Measurements from ENCODE around the gene CNTN5.

CNTN5 gene

GRCh38 chr11:100072131-100072530 is 1051.4 kb downstream of the CNTN5 start:
- no peak for TF ChIP-seq ZNF274 (IDR thresholded peaks at IDR 0.05; ENCODE audit: low read depth, low read length)
- no peak overlapping the region for H3K4me3 ChIP-seq (ENCODE audit: low read length)

GRCh38 chr11:100080381-100080780 is 1059.6 kb downstream of the CNTN5 start:
- no peak overlapping the region for H3K4me3 ChIP-seq (ENCODE audit: low read length)
- TF ChIP-seq ZNF274 (IDR thresholded peaks at IDR 0.05; ENCODE audit: low read depth, low read length) = no peak

GRCh38 chr11:100080821-100081220 is 1060.1 kb downstream of the CNTN5 start:
- H3K4me3 ChIP-seq (ENCODE audit: low read length) = no peak overlapping the region
- no peak for TF ChIP-seq ZNF274 (IDR thresholded peaks at IDR 0.05; ENCODE audit: low read depth, low read length)

- no peak for TF ChIP-seq ZNF274 (IDR thresholded peaks at IDR 0.05; ENCODE audit: low read depth, low read length)
- no peak overlapping the region for H3K4me3 ChIP-seq (ENCODE audit: low read length)
Observed at GRCh38 chr11:100093698-100094097, 1072.9 kb downstream of the CNTN5 start.

- no peak for TF ChIP-seq ZNF274 (IDR thresholded peaks at IDR 0.05; ENCODE audit: low read depth, low read length)
- H3K4me3 ChIP-seq (ENCODE audit: low read length) = no peak overlapping the region
Observed at GRCh38 chr11:100094121-100094865, 1073.5 kb downstream of the CNTN5 start.

- no peak for TF ChIP-seq ZNF274 (IDR thresholded peaks at IDR 0.05; ENCODE audit: low read depth, low read length)
- no peak overlapping the region for H3K4me3 ChIP-seq (ENCODE audit: low read length)
Observed at GRCh38 chr11:100095809-100096208, 1075.1 kb downstream of the CNTN5 start.

- TF ChIP-seq ZNF274 (IDR thresholded peaks at IDR 0.05; ENCODE audit: low read depth, low read length) = no peak
- H3K4me3 ChIP-seq (ENCODE audit: low read length) = no peak overlapping the region
Observed at GRCh38 chr11:100098560-100098959, 1077.8 kb downstream of the CNTN5 start.

- H3K4me3 ChIP-seq (ENCODE audit: low read length) = no peak overlapping the region
- no peak for TF ChIP-seq ZNF274 (IDR thresholded peaks at IDR 0.05; ENCODE audit: low read depth, low read length)
Observed at GRCh38 chr11:100105255-100105981, 1084.7 kb downstream of the CNTN5 start.

GRCh38 chr11:100105982-100106358 is 1085.2 kb downstream of the CNTN5 start:
- no peak overlapping the region for H3K4me3 ChIP-seq (ENCODE audit: low read length)

GRCh38 chr11:100119176-100119575 is 1098.4 kb downstream of the CNTN5 start:
- no peak for TF ChIP-seq ZNF274 (IDR thresholded peaks at IDR 0.05; ENCODE audit: low read depth, low read length)
- H3K4me3 ChIP-seq (ENCODE audit: low read length) = no peak overlapping the region

More at GRCh38 chr11:100105982-100106358, 1085.2 kb downstream of the CNTN5 start:
- no peak for TF ChIP-seq ZNF274 (IDR thresholded peaks at IDR 0.05; ENCODE audit: low read depth, low read length)

- no peak overlapping the region for H3K4me3 ChIP-seq (ENCODE audit: low read length)
- no peak for TF ChIP-seq ZNF274 (IDR thresholded peaks at IDR 0.05; ENCODE audit: low read depth, low read length)
Observed at GRCh38 chr11:100133114-100133513, 1112.4 kb downstream of the CNTN5 start.

- no peak overlapping the region for H3K4me3 ChIP-seq (ENCODE audit: low read length)
- no peak for TF ChIP-seq ZNF274 (IDR thresholded peaks at IDR 0.05; ENCODE audit: low read depth, low read length)
Observed at GRCh38 chr11:100141201-100141600, 1120.5 kb downstream of the CNTN5 start.

- no peak for TF ChIP-seq ZNF274 (IDR thresholded peaks at IDR 0.05; ENCODE audit: low read depth, low read length)
- H3K4me3 ChIP-seq (ENCODE audit: low read length) = no peak overlapping the region
Observed at GRCh38 chr11:100151944-100152343, 1131.2 kb downstream of the CNTN5 start.

- H3K4me3 ChIP-seq (ENCODE audit: low read length) = no peak overlapping the region
Observed at GRCh38 chr11:100152766-100153165, 1132.0 kb downstream of the CNTN5 start.

GRCh38 chr11:100163471-100163870 is 1142.7 kb downstream of the CNTN5 start:
- H3K4me3 ChIP-seq (ENCODE audit: low read length) = no peak overlapping the region
- TF ChIP-seq ZNF274 (IDR thresholded peaks at IDR 0.05; ENCODE audit: low read depth, low read length) = no peak

More at GRCh38 chr11:100152766-100153165, 1132.0 kb downstream of the CNTN5 start:
- no peak for TF ChIP-seq ZNF274 (IDR thresholded peaks at IDR 0.05; ENCODE audit: low read depth, low read length)
